Stomach (tissue), 9 donors: ENCODE measurements around the gene NTN3. TPM values are rescaled to one million over a fixed set of nuclear protein-coding genes. Genes with fewer than 3 reads are reported as not detected.
"Not testable (repeated sequence)": the region's sequence is repeated elsewhere in the genome, so short reads cannot be mapped to it uniquely, and the experiment has no call there.

Experiments
- DNase-seq, 2 donors: peaks; one replicate each; pipeline versions ENCODE4 v3.0.0 to v3.0.0-alpha.2; 2013 to 2019
- H3K27ac ChIP-seq, 5 donors: fragments of 200-600 bp in 4 of 5; sonication (generic) in 4 of 5; one replicate each; pipeline ENCODE4 v1.5.1; 2013 to 2019; ENCODE audit warnings: mild to moderate bottlenecking in 1 of 5, moderate library complexity in 1 of 5
- H3K27me3 ChIP-seq, 3 donors: fragments of 200-600 bp; sonication (generic); one replicate each; pipeline ENCODE4 v1.5.1; 2017 to 2019; ENCODE audit warnings: mixed run types in 1 of 3
- H3K36me3 ChIP-seq, 4 donors: fragments of 200-600 bp; sonication (generic); 1 replicate in 3 of 4; 2 replicates in 1 of 4; pipeline ENCODE4 v1.5.1; 2016 to 2019
- H3K4me1 ChIP-seq, 4 donors: fragments of 200-600 bp; sonication (generic); one replicate each; pipeline ENCODE4 v1.5.1; 2016 to 2019
- H3K4me3 ChIP-seq, 4 donors: fragments of 200-600 bp; sonication (generic) in 3 of 4; one replicate each; pipeline ENCODE4 v1.5.1; 2016 to 2019; ENCODE audit warnings: mild to moderate bottlenecking in 1 of 4
- H3K9me3 ChIP-seq, 4 donors: fragments of 200-600 bp; sonication (generic); one replicate each; pipeline ENCODE4 v1.5.1; 2016 to 2019
- CTCF ChIP-seq, 7 experiments: fragments of 450-650 bp in 4 of 7; fragments of 200-600 bp in 3 of 7; sonication (generic) in 3 of 7; IDR thresholded peaks; one replicate each; pipeline ENCODE4 v1.5.1; 2016 to 2019; ENCODE audit warnings: antibody characterized with exemption in 7 of 7, control low read depth in 2 of 7, mild to moderate bottlenecking in 1 of 7
- EP300 ChIP-seq: sonication (generic); formaldehyde crosslinking; IDR thresholded peaks from one replicate; pipeline ENCODE4 v1.6.1; 2017; ENCODE audit warnings: antibody characterized with exemption
- POLR2A ChIP-seq, 4 donors: fragments of 450-650 bp; IDR thresholded peaks; one replicate each; pipeline ENCODE4 v1.6.1; 2016; ENCODE audit warnings: antibody characterized with exemption in 4 of 4, control low read depth in 2 of 4, mild to moderate bottlenecking in 1 of 4, moderate library complexity in 1 of 4
- POLR2AphosphoS5 ChIP-seq, 3 donors: sonication (generic); formaldehyde crosslinking; IDR thresholded peaks; one replicate each; pipeline ENCODE4 v1.6.1; 2016; ENCODE audit warnings: antibody characterized with exemption in 3 of 3
- WGBS, 5 donors: extraction: QIAGEN DNeasy Blood & Tissue Kit in 3 of 5; methylation state at CpG; one replicate each; pipeline versions ENCODE4 v1.1.5 to v1.1.7; 2013 to 2018; 5-methylcytosine and 5-hydroxymethylcytosine counted together
- intact Hi-C: fragments of 100-400 bp; cut with DNase I; formaldehyde crosslinking; loops from one replicate; pipeline ENCODE4 v1.15.1; 2023; ENCODE audit warnings: low total_unique reads
- polyA plus RNA-seq, 3 donors: library from polyadenylated mRNA; stranded (reverse); fragments of 200-250 nt; gene quantifications; one replicate each; pipeline ENCODE4 v1.2.3, GENCODE V29; 2013
- total RNA-seq, 5 donors: library from RNA; depleted of rRNA; stranded (reverse); fragments of >200 nt; gene quantifications; one replicate each; pipeline versions ENCODE4 v1.1.0 to v1.2.3, GENCODE V29; 2014 to 2016
- donor health status: healthy with polysubstance abuse.
- donor health status: Bipolar disorder and iron deficiency.
- donor health status: healthy.

NTN3 gene
- total and polyA plus RNA-seq, 8 donors: 1.8 TPM; not detected in 7

- DNase-seq: no peak
- Histone ChIP-seq H3K9me3 (no peaks in the 10 kb centered on the region), H3K27ac (no peak overlapping the region), H3K27me3 (no peaks in the 10 kb centered on the region), H3K4me3 (no peak overlapping the region), H3K36me3 (peaks cover 4 to 39% (median 32%) of the 10 kb centered on the region in 4 donors), H3K4me1 (peaks cover 12 to 27% (median 19%) of the 10 kb centered on the region in 4 donors)
- intact Hi-C loops: no loop called here
- no peak for TF ChIP-seq POLR2A (IDR thresholded peaks at IDR 0.05)
- TF ChIP-seq EP300: no peak
- no peak for TF ChIP-seq POLR2AphosphoS5 (IDR thresholded peaks at IDR 0.05)
- TF ChIP-seq CTCF (IDR thresholded peaks at IDR 0.05): no peak
- WGBS, 5 donors: 95 to 97% (median 96%) methylated on average over 13 to 15 of the region's 15 CpGs
These were observed 38.1 kb upstream of the NTN3 start for GRCh38 chr16:2432801-2433505.

- H3K4me3 ChIP-seq, H3K27me3 ChIP-seq, DNase-seq, intact Hi-C loops, H3K9me3 ChIP-seq, H3K27ac ChIP-seq: not testable (repeated sequence)
- H3K4me1 ChIP-seq: peaks cover 5 to 11% (median 5%) of the 10 kb centered on the region in 4 donors
- H3K36me3 ChIP-seq: peaks cover 4 to 60% (median 43%) of the 10 kb centered on the region in 4 donors
- WGBS, 5 donors: 94 to 100% (median 97%) methylated on average over 3 to 4 of the region's 4 CpGs
These were observed 35.9 kb upstream of the NTN3 start for GRCh38 chr16:2435236-2435635.

GRCh38 chr16:2436110-2436509, 35.0 kb upstream of the NTN3 start:
- intact Hi-C loops: no loop called here
- Histone ChIP-seq H3K27ac (no peak overlapping the region), H3K9me3 (no peaks in the 10 kb centered on the region), H3K36me3 (peaks cover 4 to 65% (median 43%) of the 10 kb centered on the region in 4 donors), H3K27me3 (no peaks in the 10 kb centered on the region), H3K4me1 (peaks cover 0 to 2% (median 0%) of the 10 kb centered on the region in 4 donors), H3K4me3 (no peak overlapping the region)
- no peak for DNase-seq
- no peak for TF ChIP-seq POLR2A (IDR thresholded peaks at IDR 0.05)
- no peak for TF ChIP-seq EP300
- no peak for TF ChIP-seq CTCF (IDR thresholded peaks at IDR 0.05)
- TF ChIP-seq POLR2AphosphoS5 (IDR thresholded peaks at IDR 0.05): no peak
- WGBS, 5 donors: 85 to 96% (median 94%) methylated on average over 9 of the region's 9 CpGs

- no peak for TF ChIP-seq CTCF (IDR thresholded peaks at IDR 0.05)
- no peak for TF ChIP-seq EP300
- TF ChIP-seq POLR2AphosphoS5 (IDR thresholded peaks at IDR 0.05): no peak
- no peak for TF ChIP-seq POLR2A (IDR thresholded peaks at IDR 0.05)
- 95 to 97% (median 97%) methylated on average over 22 to 24 of the region's 24 CpGs for WGBS, 5 donors
- no peaks in the 10 kb centered on the region for H3K27me3 ChIP-seq
- H3K27ac ChIP-seq: no peak overlapping the region
- no peaks in the 10 kb centered on the region for H3K9me3 ChIP-seq
- no peaks in the 10 kb centered on the region for H3K4me1 ChIP-seq
- intact Hi-C loops: no loop called here
- no peak overlapping the region for H3K4me3 ChIP-seq
- no peak for DNase-seq
- peaks cover 2 to 61% (median 43%) of the 10 kb centered on the region in 4 donors for H3K36me3 ChIP-seq
These were observed 33.9 kb upstream of the NTN3 start for GRCh38 chr16:2437032-2437790.
